Neuron (in vitro differentiated cells): ENCODE data around the gene PDCD11.

Experiments
- H2AFZ ChIP-seq: one replicate; pipeline ENCODE4 v1.6.1; 2013; ENCODE audit warnings: low read depth, mild to moderate bottlenecking, inconsistent platforms, low read length, moderate library complexity
- H3K27me3 ChIP-seq: one replicate; pipeline ENCODE4 v1.6.1; 2013; ENCODE audit warnings: low read length; ENCODE audit not compliant: insufficient read depth
- H3K36me3 ChIP-seq: one replicate; pipeline ENCODE4 v1.6.1; 2013; ENCODE audit warnings: low read length; ENCODE audit not compliant: insufficient read depth
- H3K4me1 ChIP-seq: one replicate; pipeline ENCODE4 v1.6.1; 2013; ENCODE audit warnings: low read length; ENCODE audit not compliant: insufficient read depth
- H3K4me3 ChIP-seq: 2 replicates; pipeline ENCODE4 v1.5.1; 2013; ENCODE audit warnings: mild to moderate bottlenecking, low read length, moderate library complexity
- H3K9me3 ChIP-seq: one replicate; pipeline ENCODE4 v1.6.1; 2013; ENCODE audit warnings: low read length

Gene PDCD11

GRCh38 chr10:103447187-103447586 lies 50.8 kb downstream of the PDCD11 start:
- no peaks in the 10 kb centered on the region for H3K27me3 ChIP-seq
- H3K4me1 ChIP-seq: no peaks in the 10 kb centered on the region
- no peak overlapping the region for H2AFZ ChIP-seq
- H3K4me3 ChIP-seq: no peak overlapping the region
- H3K9me3 ChIP-seq: no peaks in the 10 kb centered on the region
- H3K36me3 ChIP-seq: peaks cover 51% of the 10 kb centered on the region

- H3K4me3 ChIP-seq: no peak overlapping the region
- H3K9me3 ChIP-seq: no peaks in the 10 kb centered on the region
- H3K4me1 ChIP-seq: no peaks in the 10 kb centered on the region
- H2AFZ ChIP-seq: no peak overlapping the region
- peaks cover 35% of the 10 kb centered on the region for H3K36me3 ChIP-seq
- no peaks in the 10 kb centered on the region for H3K27me3 ChIP-seq
Measured at GRCh38 chr10:103448746-103449145, 52.3 kb downstream of the PDCD11 start.

GRCh38 chr10:103449208-103450144 lies 53.0 kb downstream of the PDCD11 start:
- Histone ChIP-seq H3K27me3 (no peaks in the 10 kb centered on the region), H3K4me3 (no peak overlapping the region), H3K9me3 (no peaks in the 10 kb centered on the region), H3K4me1 (no peaks in the 10 kb centered on the region), H2AFZ (no peak overlapping the region), H3K36me3 (peaks cover 28% of the 10 kb centered on the region)

GRCh38 chr10:103450201-103450695 lies 53.8 kb downstream of the PDCD11 start:
- H3K9me3 ChIP-seq: no peaks in the 10 kb centered on the region
- H3K36me3 ChIP-seq: peaks cover 20% of the 10 kb centered on the region
- no peaks in the 10 kb centered on the region for H3K27me3 ChIP-seq
- no peak overlapping the region for H2AFZ ChIP-seq
- no peaks in the 10 kb centered on the region for H3K4me1 ChIP-seq
- no peak overlapping the region for H3K4me3 ChIP-seq

- Histone ChIP-seq H3K27me3 (no peaks in the 10 kb centered on the region), H3K4me1 (no peaks in the 10 kb centered on the region), H3K4me3 (no peak overlapping the region), H2AFZ (no peak overlapping the region), H3K9me3 (no peaks in the 10 kb centered on the region), H3K36me3 (peaks cover 10% of the 10 kb centered on the region)
Measured at GRCh38 chr10:103451091-103451813, 54.8 kb downstream of the PDCD11 start.

- no peaks in the 10 kb centered on the region for H3K27me3 ChIP-seq
- no peaks in the 10 kb centered on the region for H3K4me1 ChIP-seq
- H3K4me3 ChIP-seq: no peak within 1 kb of the TSS
- peaks cover 7% of the 10 kb centered on the region for H3K36me3 ChIP-seq
- no peak within 1 kb of the TSS for H2AFZ ChIP-seq
- H3K9me3 ChIP-seq: no peaks in the 10 kb centered on the region
Measured at GRCh38 chr10:103451831-103452505, 55.5 kb downstream of the PDCD11 start, which contains the start of gene CALHM2. Gene CALHM2, minus strand, starts transcription at chr10:103452370. Its CDS starts 2,429 bp downstream, at chr10:103449941.

- Histone ChIP-seq H3K4me3 (no peak overlapping the region), H3K4me1 (no peaks in the 10 kb centered on the region), H3K9me3 (no peaks in the 10 kb centered on the region), H3K27me3 (no peaks in the 10 kb centered on the region), H2AFZ (no peak overlapping the region), H3K36me3 (peaks cover 2% of the 10 kb centered on the region)
Measured at GRCh38 chr10:103452506-103453230, 56.2 kb downstream of the PDCD11 start.

- no peak overlapping the region for H3K4me3 ChIP-seq
- H3K9me3 ChIP-seq: no peaks in the 10 kb centered on the region
- no peaks in the 10 kb centered on the region for H3K27me3 ChIP-seq
Measured at GRCh38 chr10:103454026-103454425, 57.6 kb downstream of the PDCD11 start.

GRCh38 chr10:103455235-103455634 lies 58.8 kb downstream of the PDCD11 start:
- Histone ChIP-seq H3K36me3 (no peaks in the 10 kb centered on the region), H3K4me3 (no peak overlapping the region), H3K27me3 (no peaks in the 10 kb centered on the region), H3K9me3 (no peaks in the 10 kb centered on the region), H3K4me1 (peaks cover 2% of the 10 kb centered on the region), H2AFZ (no peak overlapping the region)

More at GRCh38 chr10:103454026-103454425, 57.6 kb downstream of the PDCD11 start:
- Histone ChIP-seq H3K4me1 (no peaks in the 10 kb centered on the region), H2AFZ (no peak overlapping the region), H3K36me3 (no peaks in the 10 kb centered on the region)

GRCh38 chr10:103456074-103456660 lies 59.7 kb downstream of the PDCD11 start:
- Histone ChIP-seq H3K36me3 (no peaks in the 10 kb centered on the region), H3K4me3 (no peak overlapping the region), H2AFZ (no peak overlapping the region), H3K9me3 (no peaks in the 10 kb centered on the region), H3K4me1 (peaks cover 2% of the 10 kb centered on the region), H3K27me3 (no peaks in the 10 kb centered on the region)

GRCh38 chr10:103457176-103457712 lies 60.8 kb downstream of the PDCD11 start:
- H3K36me3 ChIP-seq: no peaks in the 10 kb centered on the region
- no peak overlapping the region for H2AFZ ChIP-seq
- H3K4me3 ChIP-seq: no peak overlapping the region
- no peaks in the 10 kb centered on the region for H3K9me3 ChIP-seq
- peaks cover 2% of the 10 kb centered on the region for H3K4me1 ChIP-seq
- H3K27me3 ChIP-seq: no peaks in the 10 kb centered on the region
